NCI-H187 treated with DMSO at 0.1 percent for 48 hours (cell line): ENCODE results near the gene ZNF274.
"Not testable (repeated sequence)": the region's sequence is repeated elsewhere in the genome, so short reads cannot be mapped to it uniquely, and the experiment has no call there.

Experiments used
- DNase-seq: peaks from one replicate; lab custom pipeline; 2025; lab: John Stamatoyannopoulos, UW

ZNF274 gene

DNA sequence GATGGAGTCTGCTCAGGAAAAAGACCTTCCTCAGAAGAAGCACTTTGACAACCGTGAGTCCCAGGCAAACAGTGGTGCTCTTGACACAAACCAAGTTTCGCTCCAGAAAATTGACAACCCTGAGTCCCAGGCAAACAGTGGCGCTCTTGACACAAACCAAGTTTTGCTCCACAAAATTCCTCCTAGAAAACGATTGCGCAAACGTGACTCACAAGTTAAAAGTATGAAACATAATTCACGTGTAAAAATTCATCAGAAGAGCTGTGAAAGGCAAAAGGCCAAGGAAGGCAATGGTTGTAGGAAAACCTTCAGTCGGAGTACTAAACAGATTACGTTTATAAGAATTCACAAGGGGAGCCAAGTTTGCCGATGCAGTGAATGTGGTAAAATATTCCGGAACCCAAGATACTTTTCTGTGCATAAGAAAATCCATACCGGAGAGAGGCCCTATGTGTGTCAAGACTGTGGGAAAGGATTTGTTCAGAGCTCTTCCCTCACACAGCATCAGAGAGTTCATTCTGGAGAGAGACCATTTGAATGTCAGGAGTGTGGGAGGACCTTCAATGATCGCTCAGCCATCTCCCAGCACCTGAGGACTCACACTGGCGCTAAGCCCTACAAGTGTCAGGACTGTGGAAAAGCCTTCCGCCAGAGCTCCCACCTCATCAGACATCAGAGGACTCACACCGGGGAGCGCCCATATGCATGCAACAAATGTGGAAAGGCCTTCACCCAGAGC is 29.6 kb downstream of the ZNF274 start:
- no peak for DNase-seq

GRCh38 chr19:58213075-58213369 is 30.2 kb downstream of the ZNF274 start:
- no peak for DNase-seq

DNA sequence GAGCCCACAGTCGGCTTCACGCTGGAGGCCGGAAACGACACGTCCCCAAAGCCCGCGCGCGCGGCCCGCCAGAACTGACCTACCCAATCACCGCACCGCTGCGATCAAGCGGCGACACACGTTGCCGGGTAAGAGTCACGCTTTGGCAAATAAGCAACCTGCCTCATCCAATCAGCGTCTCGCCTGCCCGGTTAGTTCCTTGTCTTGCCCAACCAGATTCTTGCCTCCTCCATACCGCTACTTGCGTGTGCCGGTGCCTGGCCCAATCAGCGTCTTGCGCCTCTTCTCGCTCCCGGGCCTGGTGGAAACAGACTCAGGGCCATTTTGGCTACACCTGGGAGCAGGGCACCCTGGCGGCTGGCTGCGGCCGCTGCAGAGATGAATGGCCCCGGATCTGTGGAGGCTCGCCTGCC is 34.2 kb downstream of the ZNF274 start:
- DNase-seq, result no peak

- DNase-seq, result no peak
Observed at GRCh38 chr19:58217607-58218391, 34.9 kb downstream of the ZNF274 start.

GRCh38 chr19:58218899-58219298 is 36.0 kb downstream of the ZNF274 start:
- no peak for DNase-seq

GRCh38 chr19:58227964-58228584 is 45.2 kb downstream of the ZNF274 start:
- DNase-seq, result no peak

DNA sequence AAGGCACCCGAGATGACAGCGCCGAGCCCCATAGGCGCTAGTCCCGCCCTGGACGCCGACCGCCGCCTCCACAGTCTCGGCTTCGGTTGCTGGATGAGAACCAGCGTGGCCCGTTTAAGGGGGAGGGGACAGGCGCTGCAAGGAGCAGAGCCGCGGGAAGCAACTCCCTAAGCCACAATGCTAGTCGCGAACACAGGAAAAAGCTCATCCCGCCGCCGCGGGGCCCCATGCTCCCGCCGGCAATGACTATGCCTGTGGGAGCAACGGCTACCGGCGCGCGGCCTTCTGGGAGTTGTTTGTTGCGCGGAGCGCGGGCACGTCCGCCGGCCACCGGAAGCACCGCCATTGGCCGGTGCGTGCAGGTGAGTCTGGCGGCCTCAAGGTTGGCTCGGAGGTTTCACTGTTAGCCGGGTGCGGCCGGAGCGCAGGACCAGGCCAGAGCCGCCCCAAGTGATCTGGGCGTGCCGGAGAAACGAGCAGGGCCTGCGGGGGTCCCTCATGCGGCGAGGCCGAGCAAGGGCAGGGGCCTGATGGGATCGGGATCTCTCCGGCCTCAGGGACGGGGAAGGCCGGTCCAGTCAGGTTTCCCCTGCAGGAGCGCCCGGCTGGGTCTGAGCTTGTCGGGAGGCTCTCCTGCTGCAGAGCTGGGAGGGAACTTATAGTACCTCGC is 45.9 kb downstream of the ZNF274 start, which contains the start of gene ZNF544:
Gene ZNF544, plus strand, starts transcription at position 330 of the 670 bp plus-strand sequence. CDS start 15,110 bp downstream, outside the sequence.
- no peak for DNase-seq

GRCh38 chr19:58229255-58229639 is 46.4 kb downstream of the ZNF274 start:
- DNase-seq, result no peak

DNA sequence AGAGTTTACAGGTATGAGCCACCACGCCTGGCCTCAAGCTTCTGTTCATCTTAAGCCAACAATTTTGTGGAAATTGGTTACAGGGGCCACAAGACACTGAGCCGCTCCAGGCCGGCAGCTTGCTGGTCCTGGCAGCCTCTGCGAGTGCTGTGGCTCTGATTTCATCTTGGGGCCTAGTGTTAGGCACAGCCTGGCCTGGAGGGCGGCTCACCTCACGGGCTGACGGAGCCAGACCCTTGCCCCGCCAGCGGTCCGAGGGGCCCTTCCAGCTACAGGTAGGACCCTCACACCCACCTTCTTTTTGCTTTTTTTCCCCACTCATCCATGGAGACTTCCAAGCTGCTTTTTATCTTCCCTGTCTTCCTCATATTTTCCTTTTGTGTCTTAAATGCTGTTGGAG is 54.5 kb downstream of the ZNF274 start:
- no peak for DNase-seq

- no peak for DNase-seq
Observed at GRCh38 chr19:58243351-58243750, 60.5 kb downstream of the ZNF274 start.

GRCh38 chr19:58248886-58249285 is 66.0 kb downstream of the ZNF274 start:
- DNase-seq, result no peak

- DNase-seq, result no peak
Observed at GRCh38 chr19:58252102-58252685, 69.3 kb downstream of the ZNF274 start.

GRCh38 chr19:58258259-58258658 is 75.4 kb downstream of the ZNF274 start:
- DNase-seq, result not testable (repeated sequence)

- DNase-seq, result no peak
Observed at GRCh38 chr19:58261600-58261967, 78.7 kb downstream of the ZNF274 start.

GRCh38 chr19:58261968-58262921 is 79.4 kb downstream of the ZNF274 start:
- DNase-seq, result no peak

DNA sequence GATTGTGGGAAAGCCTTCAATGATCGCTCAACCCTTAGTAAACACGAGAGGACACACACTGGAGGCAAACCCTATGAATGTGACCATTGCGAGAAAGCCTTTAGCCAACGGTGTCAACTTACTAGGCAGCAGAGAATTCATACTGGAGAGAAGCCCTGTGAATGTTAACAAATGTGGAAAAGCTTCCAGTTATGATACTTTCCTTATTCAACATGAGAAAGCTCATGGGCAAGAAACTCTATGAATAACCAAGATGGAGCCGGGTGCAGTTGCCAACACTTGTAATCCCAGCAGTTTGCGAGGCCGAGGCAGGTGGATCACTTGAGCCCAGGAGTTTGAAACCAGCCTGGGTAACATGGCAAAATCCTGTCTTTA is 80.0 kb downstream of the ZNF274 start:
- no peak for DNase-seq
